Measurements from ENCODE around the gene SSR4.
A peak's percentile ranks its signal among the peaks of the same experiment; 100 is the strongest.
"Not testable (repeated sequence)": the region's sequence is repeated elsewhere in the genome, so short reads cannot be mapped to it uniquely, and the experiment has no call there.

Gene SSR4

GRCh38 chrX:153794018-153794896, at the start of gene SSR4, which contains the start of gene IDH3G:
SSR4 (plus strand) TSS chrX:153794668; CDS start chrX:153794688, 20 bp downstream.
IDH3G (minus strand) TSS chrX:153794375; CDS start chrX:153794326, 49 bp downstream.
- peak; percentile 81 to 90 (median 81) for DNase-seq (ENCODE audit: low read depth in 3 of 3, low spot score in 1 of 3)

DNA sequence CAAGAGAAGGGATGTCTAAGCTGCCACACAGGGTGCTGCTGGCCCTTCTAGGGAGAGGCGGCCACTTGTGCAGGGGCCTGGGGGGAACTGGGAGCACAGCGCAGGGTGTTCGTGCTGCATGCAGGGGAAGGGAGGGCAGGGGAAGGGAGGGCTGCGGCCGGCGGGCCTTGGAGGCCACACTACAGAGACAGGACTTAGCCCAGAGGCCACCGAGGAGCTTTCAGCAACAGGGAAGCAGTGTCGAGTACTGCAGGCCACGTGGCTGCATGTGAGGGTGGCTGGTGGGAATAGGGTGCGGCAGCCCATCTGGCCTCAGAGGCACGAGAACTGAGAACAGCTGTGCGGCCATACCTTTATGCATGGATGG, 49.4 kb upstream of the SSR4 start:
- DNase-seq (ENCODE audit: low read depth in 3 of 3, low spot score in 1 of 3), result not testable (repeated sequence)

DNA sequence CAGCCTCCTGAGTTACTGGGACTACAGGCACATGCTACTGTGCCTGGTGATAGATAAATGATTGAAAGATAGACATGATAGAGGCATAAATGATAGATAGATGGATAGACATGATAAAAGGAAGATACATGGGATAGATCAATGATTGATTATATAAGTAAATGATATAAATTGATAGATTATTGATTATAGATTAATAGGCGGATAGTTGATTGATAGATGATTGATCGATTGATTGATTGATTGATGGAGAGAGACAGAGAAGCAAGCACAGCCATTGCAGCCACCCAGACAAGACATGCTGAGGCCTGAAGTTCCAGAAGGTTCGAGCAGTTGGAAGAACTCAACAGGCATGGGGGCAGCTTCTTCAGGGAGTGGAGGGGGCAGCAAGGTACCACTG, 48.1 kb upstream of the SSR4 start:
- no peak for DNase-seq (ENCODE audit: low read depth in 3 of 3, low spot score in 1 of 3)

DNA sequence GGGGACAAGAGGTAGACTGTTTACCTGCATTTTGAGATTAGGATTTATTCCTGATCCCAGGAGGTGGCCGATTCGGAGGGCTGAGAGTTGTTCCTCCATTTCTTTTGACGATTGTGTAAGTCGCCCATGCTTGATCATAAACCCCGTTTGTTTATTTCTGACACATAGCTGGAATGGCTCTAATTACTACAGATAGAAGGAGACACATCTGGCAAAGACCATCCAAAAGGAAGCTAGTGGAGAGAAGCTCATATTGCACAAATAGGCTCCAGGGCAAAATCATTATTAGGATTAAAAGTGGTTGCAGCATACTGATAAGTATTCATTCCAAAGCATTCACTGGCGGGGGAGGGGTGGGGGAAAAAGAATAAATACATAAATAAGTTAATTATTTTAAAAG, 47.5 kb upstream of the SSR4 start:
- DNase-seq (ENCODE audit: low read depth in 3 of 3, low spot score in 1 of 3), result not testable (repeated sequence)

DNA sequence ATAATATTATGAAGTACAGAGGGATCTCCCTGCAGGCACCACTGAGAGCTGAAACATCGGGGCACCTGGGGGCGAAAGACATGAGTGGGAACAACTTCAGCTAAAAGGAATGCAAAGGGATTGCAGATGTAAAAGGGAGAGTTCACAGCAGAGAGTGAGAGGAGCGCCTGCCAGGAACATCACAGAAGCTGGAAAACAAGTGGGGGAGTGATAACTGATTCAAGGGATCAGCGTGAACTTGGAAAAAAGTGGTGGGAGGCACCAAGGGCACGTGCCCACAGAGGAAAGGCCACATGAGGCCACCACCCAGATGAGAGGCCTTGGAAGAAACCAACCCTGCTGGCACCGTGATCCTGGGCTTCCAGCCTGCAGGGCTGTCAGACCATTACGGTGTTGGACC, 45.5 kb upstream of the SSR4 start:
- DNase-seq (ENCODE audit: low read depth in 3 of 3, low spot score in 1 of 3), result not testable (repeated sequence)

GRCh38 chrX:153750127-153750774, 44.2 kb upstream of the SSR4 start:
- no peak for DNase-seq (ENCODE audit: low read depth in 3 of 3, low spot score in 1 of 3)

- no peak for DNase-seq (ENCODE audit: low read depth in 3 of 3, low spot score in 1 of 3)
Observed at GRCh38 chrX:153755136-153755535, 39.3 kb upstream of the SSR4 start.

DNA sequence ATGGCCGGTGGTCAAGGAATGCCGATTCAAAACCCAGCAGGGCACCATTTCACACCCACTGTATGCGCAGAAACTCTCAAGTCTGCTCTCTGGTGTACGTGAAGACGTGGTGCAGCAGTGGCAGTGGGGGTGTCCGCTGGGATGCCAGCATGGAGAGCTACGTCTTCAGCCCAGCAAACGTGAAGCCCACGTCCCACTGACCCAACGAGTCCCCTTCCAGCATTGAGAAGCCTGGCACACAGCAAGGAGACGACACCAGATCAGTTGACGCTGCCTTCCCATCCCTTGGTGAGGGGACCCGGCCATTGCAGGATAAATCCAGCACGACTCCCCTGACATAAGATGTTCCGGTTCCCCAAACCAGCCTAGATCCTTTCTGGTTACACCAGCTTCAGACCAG, 32.6 kb upstream of the SSR4 start:
- no peak for DNase-seq (ENCODE audit: low read depth in 3 of 3, low spot score in 1 of 3)

GRCh38 chrX:153762626-153763173, 31.8 kb upstream of the SSR4 start:
- no peak for DNase-seq (ENCODE audit: low read depth in 3 of 3, low spot score in 1 of 3)

- DNase-seq (ENCODE audit: low read depth in 3 of 3, low spot score in 1 of 3), result no peak
Observed at GRCh38 chrX:153763298-153763932, 31.1 kb upstream of the SSR4 start.

GRCh38 chrX:153763989-153764755, 30.3 kb upstream of the SSR4 start, which contains the start of gene PLXNB3:
PLXNB3 (plus strand) TSS chrX:153764249; CDS start chrX:153765536, 1,287 bp downstream.
- DNase-seq (ENCODE audit: low read depth in 3 of 3, low spot score in 1 of 3), result peak; percentile 20 to 69 (median 56)

DNA sequence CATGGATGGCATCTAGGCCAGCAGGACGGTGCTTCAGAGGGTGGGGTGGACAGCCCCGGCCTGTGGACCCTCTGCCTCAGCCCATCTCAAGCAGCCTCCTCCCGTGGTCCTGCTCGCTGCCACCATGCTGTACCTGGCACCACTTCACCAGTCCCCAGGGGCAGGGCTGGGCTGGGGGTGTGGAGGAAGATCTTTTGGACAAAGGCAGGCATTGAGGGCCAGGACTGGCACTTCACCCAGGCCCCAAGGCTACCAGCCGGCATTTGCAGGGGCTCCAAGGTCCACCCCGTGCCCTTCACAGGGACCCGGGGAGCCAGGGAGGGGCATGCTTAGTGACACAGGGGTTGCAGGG, 29.7 kb upstream of the SSR4 start:
- DNase-seq (ENCODE audit: low read depth in 3 of 3, low spot score in 1 of 3), result no peak

DNA sequence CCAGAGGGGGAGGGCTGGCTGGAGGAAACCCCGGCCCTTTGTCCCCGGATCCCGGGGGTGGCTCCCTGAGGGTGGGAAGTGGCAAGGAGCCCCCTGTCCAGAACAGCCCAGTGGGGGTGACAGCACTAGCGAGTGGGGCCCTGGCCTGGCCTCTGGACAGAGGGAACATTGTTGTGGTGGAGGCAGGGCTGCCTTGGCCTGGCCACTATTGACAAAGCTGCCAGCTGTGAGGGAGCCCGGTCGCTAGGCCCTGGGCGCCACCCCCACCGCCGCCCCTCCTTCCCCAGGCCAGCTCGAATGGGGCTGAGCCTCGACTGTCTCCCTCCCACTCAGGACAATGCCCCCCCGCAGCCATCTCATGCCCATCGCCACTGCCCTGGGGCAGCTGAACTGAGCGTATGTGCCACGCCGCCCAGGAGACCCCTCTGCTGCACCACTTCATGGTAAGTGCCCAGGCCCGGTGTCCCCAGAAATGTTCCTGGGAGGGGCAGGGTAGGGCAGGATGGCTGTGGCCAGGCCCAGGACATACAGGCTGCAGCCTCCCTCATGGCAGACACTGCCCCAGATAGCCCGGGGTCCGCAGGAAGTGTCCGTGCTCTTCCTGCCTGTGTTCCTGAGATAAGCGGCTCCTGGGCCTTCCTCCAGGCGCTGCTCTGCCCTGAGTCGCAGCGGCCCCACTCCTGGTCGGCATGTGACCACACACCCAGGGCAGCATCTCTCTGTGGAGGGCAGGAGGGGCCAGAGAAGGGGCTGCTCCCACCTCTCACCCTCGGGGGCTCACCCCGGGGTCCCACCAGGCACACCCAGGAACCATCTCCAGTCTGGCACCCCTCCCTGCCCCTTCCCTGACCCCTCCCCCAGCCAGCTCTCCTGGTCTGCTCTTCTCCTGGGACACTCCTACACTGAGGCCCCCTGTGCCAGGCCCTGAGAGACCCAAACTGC, 29.1 kb upstream of the SSR4 start:
- DNase-seq (ENCODE audit: low read depth in 3 of 3, low spot score in 1 of 3), result no peak

- peak in 1 of 3 donors; percentile 10 for DNase-seq (ENCODE audit: low read depth in 3 of 3, low spot score in 1 of 3)
Observed at GRCh38 chrX:153766098-153766817, 28.2 kb upstream of the SSR4 start.

DNA sequence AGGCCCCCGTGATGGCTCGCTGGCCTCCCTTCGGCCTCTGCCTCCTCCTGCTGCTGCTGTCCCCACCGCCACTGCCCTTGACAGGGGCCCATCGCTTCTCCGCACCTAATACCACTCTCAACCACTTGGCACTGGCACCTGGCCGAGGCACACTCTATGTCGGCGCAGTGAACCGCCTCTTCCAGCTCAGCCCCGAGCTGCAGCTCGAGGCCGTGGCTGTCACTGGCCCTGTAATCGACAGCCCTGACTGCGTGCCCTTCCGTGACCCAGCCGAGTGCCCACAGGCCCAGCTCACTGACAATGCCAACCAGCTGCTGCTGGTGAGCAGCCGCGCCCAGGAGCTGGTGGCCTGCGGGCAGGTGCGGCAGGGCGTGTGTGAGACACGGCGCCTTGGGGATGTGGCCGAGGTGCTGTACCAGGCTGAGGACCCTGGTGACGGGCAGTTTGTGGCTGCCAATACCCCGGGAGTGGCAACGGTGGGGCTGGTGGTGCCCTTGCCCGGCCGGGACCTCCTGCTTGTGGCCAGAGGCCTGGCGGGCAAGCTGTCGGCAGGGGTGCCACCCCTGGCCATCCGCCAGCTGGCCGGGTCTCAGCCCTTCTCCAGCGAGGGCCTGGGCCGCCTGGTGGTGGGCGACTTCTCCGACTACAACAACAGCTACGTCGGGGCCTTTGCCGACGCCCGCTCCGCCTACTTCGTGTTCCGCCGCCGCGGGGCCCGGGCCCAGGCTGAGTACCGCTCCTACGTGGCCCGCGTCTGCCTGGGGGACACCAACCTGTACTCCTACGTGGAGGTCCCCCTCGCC, 27.4 kb upstream of the SSR4 start:
- no peak for DNase-seq (ENCODE audit: low read depth in 3 of 3, low spot score in 1 of 3)

GRCh38 chrX:153767674-153768055, 26.8 kb upstream of the SSR4 start:
- DNase-seq (ENCODE audit: low read depth in 3 of 3, low spot score in 1 of 3), result no peak

DNA sequence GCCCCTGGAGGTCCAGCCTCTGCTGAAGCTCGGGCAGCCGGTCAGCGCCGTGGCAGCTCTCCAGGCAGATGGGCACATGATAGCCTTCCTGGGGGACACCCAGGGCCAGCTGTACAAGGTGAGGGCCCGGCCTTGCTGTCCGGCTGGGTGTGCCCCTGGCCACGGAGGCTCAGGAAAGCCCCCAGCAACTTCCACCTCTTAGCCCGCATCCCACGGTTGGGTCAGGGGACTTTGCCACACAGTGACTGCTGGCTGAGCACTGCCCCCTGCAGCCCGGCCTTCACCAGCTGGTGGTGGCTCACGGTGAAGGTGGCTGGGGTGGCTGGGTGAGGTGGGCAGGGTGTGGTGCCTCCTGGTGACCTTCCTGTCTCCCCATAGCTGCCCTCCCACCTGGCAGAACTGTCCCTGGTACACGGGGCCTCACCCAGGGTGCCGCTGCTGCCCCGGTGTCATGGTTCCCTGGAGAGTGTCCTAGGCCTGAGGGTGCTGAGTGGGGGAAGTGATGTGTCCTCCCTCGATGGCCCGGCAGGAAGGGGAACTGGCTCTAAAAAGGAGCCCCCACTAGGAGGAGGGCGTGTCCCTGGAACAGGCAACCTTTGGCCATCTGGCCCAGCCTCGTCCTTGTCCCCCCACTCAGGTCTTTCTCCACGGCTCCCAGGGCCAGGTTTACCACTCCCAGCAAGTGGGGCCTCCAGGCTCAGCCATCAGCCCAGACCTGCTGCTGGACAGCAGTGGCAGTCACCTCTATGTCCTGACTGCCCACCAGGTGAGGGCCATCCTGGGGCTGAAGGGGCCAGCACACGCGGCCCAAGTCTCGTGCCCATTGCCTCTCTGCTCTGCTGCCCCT, 25.9 kb upstream of the SSR4 start:
- no peak for DNase-seq (ENCODE audit: low read depth in 3 of 3, low spot score in 1 of 3)
